Testis (tissue), 3 donors: ENCODE results near the gene PPP1R12A. TPM values are rescaled to one million over a fixed set of nuclear protein-coding genes. Genes with fewer than 3 reads are reported as not detected.

Experiments used
- DNase-seq: peaks from one replicate; pipeline ENCODE4 v3.0.0-alpha.2; 2019
- H3K27ac ChIP-seq, 2 donors: fragments of 200-600 bp; sonication (generic); one replicate each; pipeline ENCODE4 v1.5.1; 2019
- H3K27me3 ChIP-seq: fragments of 200-600 bp; sonication (generic); one replicate; pipeline ENCODE4 v1.5.1; 2019
- H3K36me3 ChIP-seq: fragments of 200-600 bp; sonication (generic); one replicate; pipeline ENCODE4 v1.5.1; 2017; ENCODE audit warnings: low read depth; ENCODE audit errors: missing control alignments
- H3K4me1 ChIP-seq: fragments of 200-600 bp; sonication (generic); one replicate; pipeline ENCODE4 v1.5.1; 2019
- H3K4me3 ChIP-seq, 2 donors: fragments of 200-600 bp; sonication (generic); one replicate each; pipeline ENCODE4 v1.5.1; 2017 to 2019
- H3K9me3 ChIP-seq: fragments of 200-600 bp; sonication (generic); one replicate; pipeline ENCODE4 v1.5.1; 2017
- CTCF ChIP-seq, 3 experiments: fragments of 450-650 bp in 2 of 3; fragments of 200-600 bp in 1 of 3; sonication (generic) in 1 of 3; IDR thresholded peaks; one replicate each; pipeline ENCODE4 v1.5.1; 2016 to 2019; ENCODE audit warnings: antibody characterized with exemption in 3 of 3, mild to moderate bottlenecking in 2 of 3, moderate library complexity in 1 of 3
- POLR2A ChIP-seq: fragments of 450-650 bp; IDR thresholded peaks from one replicate; pipeline ENCODE4 v1.6.1; 2017; ENCODE audit warnings: antibody characterized with exemption, mild to moderate bottlenecking, moderate library complexity
- WGBS, 2 donors: methylation state at CpG; one replicate each; pipeline ENCODE4 v1.1.5; 2018; 5-methylcytosine and 5-hydroxymethylcytosine counted together
- intact Hi-C: fragments of 100-400 bp; cut with DNase I; formaldehyde crosslinking; loops from one replicate; pipeline ENCODE4 v1.15.1; 2023; ENCODE audit warnings: low total_unique reads
- polyA plus RNA-seq: library from polyadenylated mRNA; stranded (reverse); fragments of 350-450 nt; fragmentation: Illumina TruSeq; extraction: RNeasy Lipid Tissue Mini Kit (QIAGEN cat#74804); gene quantifications from one replicate; pipeline ENCODE4 v1.2.3, GENCODE V29; 2014; ENCODE audit warnings: low read depth, low replicate concordance; ENCODE audit not compliant: insufficient read depth
- total RNA-seq, 2 donors: library from RNA; depleted of rRNA; stranded (reverse); fragments of >200 nt; gene quantifications; one replicate each; pipeline ENCODE4 v1.2.3, GENCODE V29; 2016

PPP1R12A gene
- total and polyA plus RNA-seq, 3 donors from 2014 or later = 22.4 to 119 (median 113) TPM

DNA sequence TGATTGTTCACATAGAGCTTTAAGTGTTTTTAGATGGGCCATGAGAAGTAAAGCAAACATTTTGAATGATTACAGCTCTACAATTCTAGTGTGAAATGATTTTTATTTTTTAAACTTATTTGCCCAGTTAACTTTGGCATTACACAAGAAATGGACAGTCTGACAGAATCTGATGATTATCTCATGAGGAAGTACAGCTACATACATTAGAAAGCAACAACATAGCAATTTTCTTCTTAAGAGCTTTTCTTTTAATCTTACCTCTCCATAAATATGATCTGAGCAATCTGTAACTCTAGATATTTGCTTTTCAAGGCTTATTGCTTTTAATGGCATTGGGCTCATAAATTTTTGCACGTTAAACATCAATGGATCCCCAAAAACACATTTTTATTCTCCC is 26.5 kb upstream of the PPP1R12A start:
- Histone ChIP-seq H3K4me1 (no peaks in the 10 kb centered on the region), H3K27me3 (no peaks in the 10 kb centered on the region), H3K27ac (no peak overlapping the region), H3K36me3 (no peaks in the 10 kb centered on the region), H3K4me3 (no peak overlapping the region), H3K9me3 (no peaks in the 10 kb centered on the region)
- no peak for DNase-seq
- intact Hi-C loops = no loop called here
- 73 to 80% methylated on average over 1 of the region's 1 CpG for WGBS, 2 donors
- TF ChIP-seq CTCF (IDR thresholded peaks at IDR 0.05) = no peak
- TF ChIP-seq POLR2A = no peak

DNA sequence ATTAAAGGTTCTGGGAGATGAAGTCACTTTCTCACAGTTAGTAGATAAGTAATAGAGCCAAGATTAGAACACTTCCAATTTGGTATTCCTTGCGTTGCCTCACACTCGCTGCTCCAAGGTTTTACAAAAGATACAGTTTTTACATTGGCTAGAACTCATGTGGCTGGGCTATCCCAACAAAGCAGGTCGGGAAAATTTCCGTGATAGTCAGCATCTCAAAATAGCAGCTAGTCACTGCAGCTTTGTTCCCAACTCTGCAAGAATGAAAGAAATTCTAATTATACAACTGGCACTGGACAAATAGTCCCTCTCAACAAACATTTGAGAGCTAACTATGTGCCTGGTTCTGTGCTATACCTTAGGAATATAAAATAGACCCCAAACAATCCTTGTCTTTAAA is 24.6 kb upstream of the PPP1R12A start:
- TF ChIP-seq CTCF (IDR thresholded peaks at IDR 0.05) (no peak), POLR2A (no peak)
- intact Hi-C loops = no loop called here
- no peak for DNase-seq
- H3K9me3 ChIP-seq = no peaks in the 10 kb centered on the region
- no peaks in the 10 kb centered on the region for H3K36me3 ChIP-seq
- H3K27ac ChIP-seq = no peak overlapping the region
- H3K4me3 ChIP-seq = no peak overlapping the region
- H3K4me1 ChIP-seq = no peaks in the 10 kb centered on the region
- no peaks in the 10 kb centered on the region for H3K27me3 ChIP-seq
- 57 to 67% methylated on average over 4 of the region's 4 CpGs for WGBS, 2 donors

GRCh38 chr12:79956896-79957295 is 22.0 kb upstream of the PPP1R12A start:
- no peak for DNase-seq
- H3K27me3 ChIP-seq = no peaks in the 10 kb centered on the region
- H3K27ac ChIP-seq = no peak overlapping the region
- no peak for TF ChIP-seq POLR2A
- no peak for TF ChIP-seq CTCF (IDR thresholded peaks at IDR 0.05)
- no peaks in the 10 kb centered on the region for H3K36me3 ChIP-seq
- intact Hi-C loops = no loop called here
- WGBS, 2 donors = 95 to 96% methylated on average over 4 of the region's 4 CpGs
- no peaks in the 10 kb centered on the region for H3K4me1 ChIP-seq
- H3K9me3 ChIP-seq = no peaks in the 10 kb centered on the region
- H3K4me3 ChIP-seq = no peak overlapping the region

GRCh38 chr12:79955561-79955960 is 20.7 kb upstream of the PPP1R12A start:
- 93 to 97% methylated on average over 3 of the region's 3 CpGs for WGBS, 2 donors
- intact Hi-C loops = no loop called here
- H3K36me3 ChIP-seq = no peaks in the 10 kb centered on the region

More at GRCh38 chr12:79955561-79955960, 20.7 kb upstream of the PPP1R12A start:
- TF ChIP-seq CTCF (IDR thresholded peaks at IDR 0.05) (no peak), POLR2A (no peak)
- no peak overlapping the region for H3K4me3 ChIP-seq
- no peaks in the 10 kb centered on the region for H3K4me1 ChIP-seq
- no peaks in the 10 kb centered on the region for H3K27me3 ChIP-seq
- H3K27ac ChIP-seq = no peak overlapping the region
- no peak for DNase-seq
- no peaks in the 10 kb centered on the region for H3K9me3 ChIP-seq
